ENCODE measurements around the gene FITM2. TPM values are rescaled to one million over a fixed set of nuclear protein-coding genes. Genes with fewer than 3 reads are reported as not detected.

The FITM2 gene
- total and polyA plus RNA-seq, 2 experiments from 2014 or later: 6.5 to 8.9 TPM

GRCh38 chr20:44297721-44298120, 13.3 kb downstream of the FITM2 start:
- no peaks in the 10 kb centered on the region for H3K36me3 ChIP-seq (ENCODE audit: low read depth)
- 85 to 88% methylated on average over 4 of the region's 4 CpGs for WGBS, 2 experiments (ENCODE audit: low coverage in 1 of 2, low lambda C conversion rate in 2 of 2, missing lambda C conversion rate in 2 of 2)
- H3K4me1 ChIP-seq (ENCODE audit: insufficient read depth): no peaks in the 10 kb centered on the region
- DNase-seq: no peak
- no peak overlapping the region for H3K27ac ChIP-seq
- TF ChIP-seq EZH2 (IDR thresholded peaks at IDR 0.05; ENCODE audit: insufficient read depth, poor library complexity, severe bottlenecking) (no peak), EZH2phosphoT487 (IDR thresholded peaks at IDR 0.05; ENCODE audit: insufficient read depth, low read depth) (no peak)
- H3K79me2 ChIP-seq (ENCODE audit: insufficient read depth): no peaks in the 10 kb centered on the region
- in situ Hi-C loops (cut with MboI): no loop called here
- H3K9ac ChIP-seq: no peak overlapping the region
- no peaks in the 10 kb centered on the region for H3K9me3 ChIP-seq (ENCODE audit: low read depth)
- no peak overlapping the region for H2AFZ ChIP-seq
- no peak overlapping the region for H3K4me2 ChIP-seq (ENCODE audit: unreplicated experiment)
- H3K4me3 ChIP-seq: no peak overlapping the region
- no peaks in the 10 kb centered on the region for H3K9me2 ChIP-seq (ENCODE audit: insufficient read depth)
- H4K20me1 ChIP-seq (ENCODE audit: insufficient read depth): no peaks in the 10 kb centered on the region
- no peaks in the 10 kb centered on the region for H3F3A ChIP-seq (ENCODE audit: insufficient read depth)
- H3K27me3 ChIP-seq (replicated peaks; ENCODE audit: insufficient read depth): no peaks in the 10 kb centered on the region

GRCh38 chr20:44296011-44296410, 15.0 kb downstream of the FITM2 start:
- DNase-seq: no peak
- Histone ChIP-seq H3K27ac (no peak overlapping the region), H3K9me3 (ENCODE audit: low read depth) (no peaks in the 10 kb centered on the region), H3K4me2 (ENCODE audit: unreplicated experiment) (no peak overlapping the region), H3K79me2 (ENCODE audit: insufficient read depth) (no peaks in the 10 kb centered on the region), H2AFZ (no peak overlapping the region), H3K9ac (no peak overlapping the region), H3K27me3 (replicated peaks; ENCODE audit: insufficient read depth) (no peaks in the 10 kb centered on the region), H3K4me1 (ENCODE audit: insufficient read depth) (no peaks in the 10 kb centered on the region), H3K9me2 (ENCODE audit: insufficient read depth) (no peaks in the 10 kb centered on the region), H3F3A (ENCODE audit: insufficient read depth) (no peaks in the 10 kb centered on the region), H4K20me1 (ENCODE audit: insufficient read depth) (no peaks in the 10 kb centered on the region), H3K36me3 (ENCODE audit: low read depth) (no peaks in the 10 kb centered on the region), H3K4me3 (no peak overlapping the region)
- WGBS, 2 experiments (ENCODE audit: low coverage in 1 of 2, low lambda C conversion rate in 2 of 2, missing lambda C conversion rate in 2 of 2): 73 to 75% methylated on average over 7 of the region's 7 CpGs
- no peak for TF ChIP-seq EZH2 (IDR thresholded peaks at IDR 0.05; ENCODE audit: insufficient read depth, poor library complexity, severe bottlenecking)
- TF ChIP-seq EZH2phosphoT487 (IDR thresholded peaks at IDR 0.05; ENCODE audit: insufficient read depth, low read depth): no peak
- in situ Hi-C loops (cut with MboI): no loop called here

- in situ Hi-C loops (cut with MboI): no loop called here
- H3K27ac ChIP-seq: no peak overlapping the region
- no peaks in the 10 kb centered on the region for H3K27me3 ChIP-seq (replicated peaks; ENCODE audit: insufficient read depth)
- DNase-seq: no peak
- TF ChIP-seq EZH2 (IDR thresholded peaks at IDR 0.05; ENCODE audit: insufficient read depth, poor library complexity, severe bottlenecking) (no peak), EZH2phosphoT487 (IDR thresholded peaks at IDR 0.05; ENCODE audit: insufficient read depth, low read depth) (no peak)
- no peaks in the 10 kb centered on the region for H4K20me1 ChIP-seq (ENCODE audit: insufficient read depth)
- H3K9me2 ChIP-seq (ENCODE audit: insufficient read depth): no peaks in the 10 kb centered on the region
- H3F3A ChIP-seq (ENCODE audit: insufficient read depth): no peaks in the 10 kb centered on the region
- H3K9ac ChIP-seq: no peak overlapping the region
- H3K4me2 ChIP-seq (ENCODE audit: unreplicated experiment): no peak overlapping the region
- H3K4me3 ChIP-seq: no peak overlapping the region
- no peaks in the 10 kb centered on the region for H3K4me1 ChIP-seq (ENCODE audit: insufficient read depth)
- WGBS, 2 experiments (ENCODE audit: low coverage in 1 of 2, low lambda C conversion rate in 2 of 2, missing lambda C conversion rate in 2 of 2): 83 to 92% methylated on average over 7 of the region's 7 CpGs
- no peaks in the 10 kb centered on the region for H3K9me3 ChIP-seq (ENCODE audit: low read depth)
- no peaks in the 10 kb centered on the region for H3K79me2 ChIP-seq (ENCODE audit: insufficient read depth)
- no peak overlapping the region for H2AFZ ChIP-seq
- no peaks in the 10 kb centered on the region for H3K36me3 ChIP-seq (ENCODE audit: low read depth)
Observed at GRCh38 chr20:44291754-44292153, 19.2 kb downstream of the FITM2 start.

GRCh38 chr20:44288252-44288651, 22.8 kb downstream of the FITM2 start:
- H3K4me1 ChIP-seq (ENCODE audit: insufficient read depth): no peaks in the 10 kb centered on the region
- no peak overlapping the region for H3K4me2 ChIP-seq (ENCODE audit: unreplicated experiment)
- H3K9ac ChIP-seq: no peak overlapping the region
- DNase-seq: no peak
- no peaks in the 10 kb centered on the region for H3F3A ChIP-seq (ENCODE audit: insufficient read depth)
- no peak overlapping the region for H2AFZ ChIP-seq
- no peaks in the 10 kb centered on the region for H3K9me2 ChIP-seq (ENCODE audit: insufficient read depth)
- no peaks in the 10 kb centered on the region for H4K20me1 ChIP-seq (ENCODE audit: insufficient read depth)
- no peak overlapping the region for H3K4me3 ChIP-seq
- 90 to 94% methylated on average over 3 of the region's 3 CpGs for WGBS, 2 experiments (ENCODE audit: low coverage in 1 of 2, low lambda C conversion rate in 2 of 2, missing lambda C conversion rate in 2 of 2)
- no peaks in the 10 kb centered on the region for H3K36me3 ChIP-seq (ENCODE audit: low read depth)
- TF ChIP-seq EZH2phosphoT487 (IDR thresholded peaks at IDR 0.05; ENCODE audit: insufficient read depth, low read depth) (no peak), EZH2 (IDR thresholded peaks at IDR 0.05; ENCODE audit: insufficient read depth, poor library complexity, severe bottlenecking) (no peak)
- H3K27me3 ChIP-seq (replicated peaks; ENCODE audit: insufficient read depth): no peaks in the 10 kb centered on the region
- in situ Hi-C loops (cut with MboI): no loop called here
- H3K27ac ChIP-seq: no peak overlapping the region
- H3K9me3 ChIP-seq (ENCODE audit: low read depth): no peaks in the 10 kb centered on the region
- no peaks in the 10 kb centered on the region for H3K79me2 ChIP-seq (ENCODE audit: insufficient read depth)
